GM18861 (cell line): ENCODE measurements around the gene GBP2.

ENCODE experiments used
- ATAC-seq: cut with Tn5 transposase; IDR thresholded peaks from one replicate; pipeline ENCODE4 v1.9.1; 2021; ENCODE audit not compliant: unreplicated experiment

The GBP2 gene, protein sequence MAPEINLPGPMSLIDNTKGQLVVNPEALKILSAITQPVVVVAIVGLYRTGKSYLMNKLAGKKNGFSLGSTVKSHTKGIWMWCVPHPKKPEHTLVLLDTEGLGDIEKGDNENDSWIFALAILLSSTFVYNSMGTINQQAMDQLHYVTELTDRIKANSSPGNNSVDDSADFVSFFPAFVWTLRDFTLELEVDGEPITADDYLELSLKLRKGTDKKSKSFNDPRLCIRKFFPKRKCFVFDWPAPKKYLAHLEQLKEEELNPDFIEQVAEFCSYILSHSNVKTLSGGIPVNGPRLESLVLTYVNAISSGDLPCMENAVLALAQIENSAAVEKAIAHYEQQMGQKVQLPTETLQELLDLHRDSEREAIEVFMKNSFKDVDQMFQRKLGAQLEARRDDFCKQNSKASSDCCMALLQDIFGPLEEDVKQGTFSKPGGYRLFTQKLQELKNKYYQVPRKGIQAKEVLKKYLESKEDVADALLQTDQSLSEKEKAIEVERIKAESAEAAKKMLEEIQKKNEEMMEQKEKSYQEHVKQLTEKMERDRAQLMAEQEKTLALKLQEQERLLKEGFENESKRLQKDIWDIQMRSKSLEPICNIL

DNA sequence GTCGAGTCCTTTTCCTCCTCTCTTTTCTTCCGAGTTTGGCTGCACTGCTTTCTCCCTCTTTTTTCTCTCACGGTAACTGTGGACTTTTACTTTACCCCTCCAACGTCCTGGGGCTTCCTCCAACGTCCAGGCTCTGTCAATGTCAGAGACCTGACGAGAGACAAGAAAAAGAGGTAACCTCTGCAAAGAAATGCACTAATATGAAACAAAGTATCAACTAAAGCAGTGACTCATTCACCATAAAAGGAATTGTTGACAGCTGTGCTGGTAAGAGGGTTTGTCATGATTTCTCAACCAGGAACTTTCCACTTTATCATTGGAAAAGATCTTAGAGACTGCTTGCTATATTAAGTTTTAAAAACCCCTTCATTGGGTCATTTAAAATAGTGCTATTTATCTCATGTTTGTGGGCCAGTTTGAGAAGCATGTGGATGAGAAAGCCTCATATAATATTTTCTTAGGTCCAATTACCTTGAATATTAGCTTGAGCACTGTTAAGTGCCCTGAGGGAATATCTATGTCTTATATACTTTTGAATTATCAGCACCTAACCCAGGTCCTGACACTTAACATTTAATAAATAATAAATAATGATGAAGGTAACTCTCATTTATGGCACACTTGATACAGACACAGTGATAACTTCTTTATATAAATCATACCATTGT, at the start of gene GBP2:
TSS of gene GBP2 (minus strand) at position 202 of the 668 bp plus-strand sequence. CDS start 4,148 bp downstream, outside the sequence.
- ATAC-seq, result peak; percentile 71

DNA sequence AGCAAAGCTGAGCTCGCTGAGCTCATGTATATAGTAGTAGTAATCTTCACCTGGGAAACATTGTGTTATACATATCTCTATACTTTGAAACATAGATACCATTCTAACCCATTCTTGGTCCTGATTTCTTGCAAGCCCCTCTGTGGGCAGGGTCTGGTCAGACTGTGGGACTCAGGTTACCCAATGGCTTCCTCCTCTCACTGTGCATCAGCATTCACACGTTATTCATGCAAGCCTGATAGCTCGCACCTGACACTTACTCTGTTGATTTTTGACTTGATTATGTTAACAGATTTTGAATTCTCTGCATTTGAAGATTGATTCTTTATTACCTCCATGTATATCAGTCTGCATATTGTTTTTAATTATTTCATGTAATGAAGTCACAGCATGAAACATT, 48.6 kb upstream of the GBP2 start:
- ATAC-seq, result no peak

DNA sequence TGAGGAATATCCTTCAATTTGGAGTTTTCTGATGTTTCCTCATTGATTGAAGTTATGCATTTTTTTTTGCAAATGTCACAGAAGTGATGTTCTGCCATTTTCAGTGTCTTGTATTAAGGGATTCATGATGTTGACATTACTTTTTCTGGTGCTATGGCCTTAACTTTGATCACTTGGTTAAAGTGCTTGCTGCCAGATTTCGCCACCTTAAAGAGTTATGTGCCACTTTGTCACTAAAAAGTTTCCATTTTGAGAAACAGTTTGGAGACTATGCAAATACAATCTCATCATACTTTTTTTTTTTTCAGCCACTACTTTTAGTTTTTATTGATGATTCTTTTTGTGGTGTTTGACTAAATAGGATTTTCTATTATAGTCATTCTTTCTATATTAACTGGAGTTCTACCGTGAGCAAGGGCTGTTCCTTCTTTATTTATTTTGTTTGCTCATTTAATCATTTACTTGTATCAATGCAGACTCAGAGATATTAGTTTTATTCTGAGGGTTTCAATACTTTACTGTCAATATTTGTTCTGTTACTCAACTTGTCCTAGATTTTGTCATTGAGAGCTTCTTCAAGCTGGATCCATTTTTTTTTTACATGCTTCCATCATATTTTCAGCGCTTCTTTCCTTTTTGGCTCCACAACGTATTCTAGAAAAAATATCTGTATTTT, 46.7 kb upstream of the GBP2 start:
- no peak for ATAC-seq

DNA sequence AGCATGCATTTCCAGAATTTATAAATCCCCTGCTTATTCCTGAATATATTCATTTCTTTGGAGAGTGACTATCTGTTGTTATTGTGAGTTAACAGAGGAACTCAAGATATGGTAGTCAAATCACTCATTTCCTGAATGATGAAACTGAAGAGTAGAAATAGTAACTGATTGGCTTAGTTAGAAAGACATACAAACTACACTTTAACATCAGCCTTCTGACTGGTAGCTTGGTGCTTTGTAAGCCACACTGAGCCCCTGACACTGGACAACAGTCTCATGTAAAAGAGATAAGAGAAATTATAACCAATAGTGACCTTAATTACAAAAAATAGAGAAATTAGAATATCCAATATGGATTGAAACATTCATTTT, 45.1 kb upstream of the GBP2 start:
- ATAC-seq, result no peak

DNA sequence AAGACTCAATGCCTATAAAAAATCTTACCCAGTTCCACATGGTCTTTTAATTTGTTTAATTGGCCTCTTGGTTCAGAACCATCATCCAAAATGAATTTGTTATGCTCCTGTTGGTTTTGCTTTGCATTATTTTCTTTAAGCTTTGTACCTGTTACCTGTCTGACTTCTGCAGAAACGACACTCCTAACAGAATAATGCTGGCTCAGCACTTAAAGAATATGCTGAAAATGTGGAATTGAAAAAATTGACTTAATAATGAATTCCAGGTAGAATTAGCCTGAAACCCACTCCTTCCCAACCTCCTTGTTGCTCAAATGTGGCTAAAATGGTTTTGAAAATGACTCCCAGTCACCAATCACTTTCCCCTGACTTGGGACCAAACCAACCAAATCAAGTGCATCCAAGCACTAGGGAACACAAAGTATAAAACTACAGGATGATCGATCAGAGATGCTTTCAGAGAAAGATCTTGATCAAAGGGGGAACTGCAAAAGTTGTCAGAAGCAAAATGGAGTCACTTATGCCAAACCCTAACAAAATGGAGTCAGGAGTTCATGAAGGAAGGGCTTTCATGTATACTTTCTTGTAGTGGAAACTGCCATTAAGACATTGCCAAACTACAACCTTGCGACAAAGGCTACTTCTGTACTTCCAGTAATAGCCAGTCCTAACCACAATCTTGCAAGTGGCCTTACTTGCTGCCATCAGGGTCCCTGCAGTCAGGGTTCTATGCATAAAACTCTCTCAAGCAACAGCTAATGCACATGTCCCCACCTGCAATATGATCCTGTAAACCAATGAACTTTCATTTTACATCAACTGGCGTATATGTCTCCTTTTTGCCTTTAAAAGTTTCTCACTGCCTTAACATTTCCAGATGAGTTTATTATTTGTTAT, 44.5 kb upstream of the GBP2 start:
- no peak for ATAC-seq

DNA sequence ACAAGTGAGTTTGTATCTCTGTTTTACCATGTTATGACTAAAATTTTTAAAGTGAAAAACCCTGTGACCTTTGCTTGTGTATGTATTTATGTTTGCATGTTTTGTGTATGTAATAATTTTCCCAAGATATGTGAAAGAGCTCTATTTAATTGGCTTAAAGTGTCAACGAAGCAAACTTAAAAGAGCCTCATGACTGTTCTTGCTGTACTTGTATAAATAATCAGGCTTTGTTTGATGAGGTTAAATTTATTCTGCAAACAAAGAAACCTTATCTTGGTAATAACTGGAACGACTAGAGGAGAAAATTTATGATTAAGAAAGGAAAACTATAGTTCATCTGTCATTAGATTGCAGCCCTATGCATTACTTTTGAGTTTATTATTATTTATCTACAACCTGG, 43.3 kb upstream of the GBP2 start:
- ATAC-seq, result no peak

DNA sequence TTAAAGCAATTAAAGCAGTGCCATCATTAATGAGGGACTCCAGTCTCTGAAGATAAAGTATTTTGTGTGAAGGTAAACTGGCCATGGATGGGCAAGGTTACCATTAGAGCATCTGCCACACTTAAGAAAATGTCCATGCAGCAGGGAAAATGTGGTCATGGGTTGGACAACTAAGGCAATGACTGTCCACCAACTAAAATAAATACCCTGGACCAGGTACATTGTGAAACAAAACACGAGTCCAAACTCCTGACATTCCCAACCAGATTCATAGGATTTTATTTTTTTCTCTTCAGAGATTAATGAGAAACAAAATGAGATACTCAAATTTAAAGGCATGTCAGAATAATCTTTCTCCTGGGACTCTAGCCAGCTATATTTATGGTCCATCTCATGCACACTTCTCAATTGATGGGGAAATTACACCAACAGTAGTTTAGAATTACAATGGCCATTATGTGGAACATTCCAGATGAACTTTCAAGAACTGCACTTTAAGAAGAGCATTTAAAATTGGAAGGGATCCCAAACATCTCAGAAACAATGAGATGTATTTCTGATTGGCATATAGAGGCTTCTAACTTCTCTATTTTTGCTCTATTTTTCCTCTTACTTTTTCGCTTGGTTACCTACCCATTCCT, 41.8 kb upstream of the GBP2 start:
- no peak for ATAC-seq

DNA sequence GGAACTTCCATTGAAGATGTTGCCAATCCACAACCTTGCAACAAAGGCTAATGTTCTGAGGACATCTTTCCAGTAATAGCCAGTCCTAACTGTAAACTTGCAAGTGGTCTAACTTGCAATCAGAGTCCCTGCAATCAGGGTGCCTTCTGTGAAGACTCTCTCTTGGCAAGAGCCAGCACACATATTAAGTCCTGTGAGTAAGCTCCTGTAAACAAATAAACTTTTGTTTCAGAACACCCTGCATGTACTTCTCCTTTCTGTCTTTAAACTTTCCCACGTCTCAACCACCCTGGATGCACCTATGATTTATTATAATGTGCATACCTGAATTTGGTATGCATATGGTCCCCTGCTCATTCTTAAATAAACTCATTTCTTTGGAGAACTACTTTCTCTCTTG, 40.8 kb upstream of the GBP2 start:
- ATAC-seq, result no peak

DNA sequence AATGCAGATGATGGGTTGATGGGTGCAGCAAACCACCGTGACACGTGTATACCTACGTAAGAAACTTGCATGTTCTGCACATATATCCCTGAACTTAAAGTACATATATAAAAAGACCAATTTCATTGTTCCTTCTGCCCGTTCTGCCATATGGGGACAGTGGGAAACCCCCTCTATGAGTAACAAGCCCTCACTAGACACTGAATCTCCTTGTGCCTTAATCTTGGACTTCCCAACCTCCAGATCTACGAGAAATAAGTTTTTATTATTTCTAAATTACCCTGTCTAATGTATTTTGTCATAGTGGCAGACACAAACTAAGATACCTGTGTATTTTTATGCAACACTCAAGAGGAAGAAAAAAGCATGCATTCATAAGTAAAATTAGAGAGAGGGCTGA, 39.9 kb upstream of the GBP2 start:
- no peak for ATAC-seq

DNA sequence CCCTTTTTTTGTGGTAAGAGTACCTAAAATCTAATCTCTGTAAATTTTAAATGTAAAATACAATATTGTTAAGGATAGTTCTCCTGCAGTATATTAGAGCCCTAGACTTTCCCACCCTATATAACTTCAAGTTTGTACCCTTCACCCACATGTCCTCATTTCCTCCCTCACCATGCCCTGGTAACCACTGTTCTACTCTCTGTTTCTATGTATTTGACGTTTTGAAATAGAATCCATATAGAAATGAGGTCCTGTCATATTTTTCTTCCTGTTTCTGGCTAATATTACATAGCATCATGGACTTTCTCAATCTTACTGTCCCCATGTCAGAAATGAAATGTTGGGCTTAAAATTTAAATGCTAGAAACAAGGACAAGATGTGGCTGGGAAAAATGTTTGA, 25.1 kb upstream of the GBP2 start:
- ATAC-seq, result no peak

DNA sequence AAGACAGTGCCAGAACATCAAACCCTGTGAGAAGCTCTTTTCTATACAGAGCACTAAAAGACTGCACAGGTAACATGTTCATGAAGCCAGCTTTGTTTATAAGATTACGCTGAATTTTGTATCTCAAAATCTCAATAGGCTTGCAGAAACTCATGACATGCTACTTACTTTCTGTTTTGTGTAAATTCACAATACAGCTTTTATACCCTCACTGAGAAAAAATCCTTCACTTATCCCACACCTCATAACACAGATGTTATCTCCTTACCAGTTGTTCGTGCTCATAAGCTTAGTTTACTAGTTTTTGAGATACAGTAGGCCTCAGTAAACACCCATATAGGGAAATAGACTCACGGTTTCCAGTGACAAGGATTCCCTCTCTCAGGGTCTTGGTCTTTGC, 24.1 kb upstream of the GBP2 start:
- ATAC-seq, result no peak

DNA sequence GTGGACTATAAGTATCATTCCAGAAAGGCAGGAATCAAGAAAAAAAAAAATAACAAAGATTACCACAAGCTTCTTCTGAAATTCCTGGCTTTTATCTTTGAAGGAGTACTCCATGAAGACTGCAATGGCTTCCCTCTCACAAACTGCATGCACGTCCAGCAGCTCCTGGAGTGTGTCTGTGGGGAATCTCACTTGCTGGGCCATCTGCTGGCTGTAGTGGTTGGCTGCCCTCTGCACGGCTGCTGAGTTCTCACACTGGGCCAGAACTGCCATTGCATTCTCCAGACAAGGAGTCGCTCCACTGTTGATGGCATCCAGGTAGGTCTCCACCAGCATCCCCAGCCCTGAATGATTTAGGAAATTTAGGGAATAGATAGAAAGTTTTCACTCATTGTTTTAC, 23.3 kb upstream of the GBP2 start:
- no peak for ATAC-seq

DNA sequence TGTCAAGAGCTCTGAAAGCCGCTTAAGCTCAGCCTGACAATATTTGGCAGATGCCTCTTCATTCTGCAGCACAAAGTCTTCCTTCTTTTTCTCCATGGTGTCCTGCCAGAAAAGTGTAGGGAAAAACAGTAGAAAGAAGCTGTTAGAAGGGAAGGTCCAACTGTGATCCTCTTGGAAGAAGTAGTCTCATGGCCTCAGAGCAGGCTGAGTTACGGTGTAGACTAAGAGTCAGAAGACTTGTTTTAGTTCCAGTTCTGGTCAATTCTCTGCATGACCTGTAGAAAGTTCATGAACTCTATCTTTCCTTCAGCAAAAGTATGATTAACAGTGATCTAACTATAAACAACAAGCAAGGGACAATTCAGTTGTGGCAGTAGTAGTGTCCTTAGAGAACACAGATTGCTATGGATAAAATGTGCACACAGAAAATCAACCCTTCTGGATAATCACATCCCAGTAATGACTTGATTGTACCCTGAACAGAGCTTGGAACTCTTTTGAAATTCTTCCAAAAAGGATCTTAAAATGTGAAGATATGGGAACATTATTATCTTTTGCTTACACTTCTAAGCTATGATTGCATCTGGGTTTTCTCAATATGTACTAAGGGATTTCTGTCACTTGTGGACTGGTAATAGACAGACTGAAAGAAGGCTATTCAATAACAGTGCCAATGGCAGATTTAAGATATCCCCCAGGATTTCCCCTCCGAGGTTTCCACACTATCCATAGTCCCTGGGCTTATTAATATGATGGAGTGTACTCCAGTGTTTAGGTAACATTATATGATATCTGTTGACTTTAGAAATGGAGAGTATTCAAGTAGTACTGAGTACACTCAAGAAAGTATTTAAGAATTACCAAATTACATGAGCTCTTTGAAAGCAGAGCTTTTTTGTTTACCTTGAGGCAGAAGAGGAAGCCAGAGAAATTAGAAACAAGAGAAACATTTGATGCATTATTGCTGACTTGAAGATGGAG, 22.1 kb upstream of the GBP2 start:
- no peak for ATAC-seq

DNA sequence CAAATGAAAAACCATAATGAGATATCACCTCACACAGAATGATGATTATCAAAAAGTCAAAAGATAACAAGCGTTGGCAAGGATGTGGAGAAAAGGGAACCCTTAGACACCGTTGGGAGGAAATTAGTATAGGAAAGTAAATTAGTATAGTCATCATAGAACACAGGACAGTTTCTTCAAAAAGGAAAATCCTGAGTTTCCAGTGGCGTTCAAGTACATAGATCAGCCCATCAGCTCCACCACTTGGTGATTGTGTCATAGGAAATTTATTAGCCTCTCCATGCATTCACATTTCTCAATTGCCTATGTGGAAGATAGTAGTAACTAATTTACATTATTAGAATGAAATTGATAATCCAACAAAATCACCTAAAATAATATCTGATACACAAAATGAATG, 20.8 kb upstream of the GBP2 start:
- no peak for ATAC-seq

DNA sequence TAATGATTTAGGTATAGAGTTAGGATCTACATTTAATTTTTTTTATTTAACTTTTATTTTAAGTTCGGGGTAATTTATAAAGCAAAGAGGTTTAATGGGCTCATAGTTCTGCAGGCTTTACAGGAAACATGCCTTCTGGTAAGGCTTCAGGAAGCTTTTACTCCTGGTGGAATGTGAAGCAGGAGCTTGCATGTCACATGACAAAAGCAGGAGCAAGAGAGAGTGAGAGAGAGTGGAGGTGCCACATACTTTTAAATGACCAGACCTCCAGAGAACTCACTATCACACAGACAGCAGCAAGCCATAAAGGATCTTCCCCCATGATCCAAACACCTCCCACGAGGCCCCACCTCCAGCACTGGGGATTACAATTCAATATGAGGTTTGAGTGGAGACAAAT, 17.6 kb upstream of the GBP2 start:
- no peak for ATAC-seq

DNA sequence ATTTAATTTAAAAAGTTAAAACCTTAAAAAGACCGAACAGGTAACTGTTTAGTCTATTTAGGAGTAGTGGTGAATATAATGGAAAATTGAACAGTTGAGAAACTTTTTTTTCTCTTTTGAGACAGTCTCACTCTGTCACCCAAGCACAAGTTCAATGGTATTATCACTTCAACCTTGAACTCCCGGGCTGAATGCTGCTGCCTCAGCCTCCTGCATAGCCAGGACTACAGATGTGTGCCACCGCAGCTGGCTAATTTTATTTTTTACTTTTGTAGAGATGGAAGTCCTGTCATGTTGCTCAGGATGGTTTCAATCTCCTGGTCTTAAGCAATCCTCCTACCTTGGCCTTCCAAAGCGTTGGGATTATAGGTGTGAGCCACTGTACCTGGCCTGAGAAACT, 16.2 kb upstream of the GBP2 start:
- no peak for ATAC-seq

DNA sequence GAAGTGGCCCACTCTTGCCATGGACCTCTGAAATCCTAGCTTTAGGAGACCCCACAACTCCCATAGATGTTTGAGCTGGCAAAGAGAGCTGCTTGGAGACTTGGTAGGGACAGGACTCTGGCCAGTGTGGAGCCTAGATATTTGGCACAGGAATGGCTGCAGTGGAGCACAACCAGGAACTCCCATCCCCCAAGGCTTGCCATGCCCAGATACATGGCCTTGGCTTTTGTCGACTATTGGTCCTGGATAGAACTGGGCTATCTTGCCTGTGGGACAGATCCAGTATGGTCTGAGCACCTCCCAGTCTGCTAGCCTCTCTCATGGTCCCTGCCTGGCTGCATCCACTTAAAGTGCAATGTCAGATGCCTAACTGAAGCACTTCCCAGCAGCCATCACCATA, 7.8 kb upstream of the GBP2 start:
- no peak for ATAC-seq

DNA sequence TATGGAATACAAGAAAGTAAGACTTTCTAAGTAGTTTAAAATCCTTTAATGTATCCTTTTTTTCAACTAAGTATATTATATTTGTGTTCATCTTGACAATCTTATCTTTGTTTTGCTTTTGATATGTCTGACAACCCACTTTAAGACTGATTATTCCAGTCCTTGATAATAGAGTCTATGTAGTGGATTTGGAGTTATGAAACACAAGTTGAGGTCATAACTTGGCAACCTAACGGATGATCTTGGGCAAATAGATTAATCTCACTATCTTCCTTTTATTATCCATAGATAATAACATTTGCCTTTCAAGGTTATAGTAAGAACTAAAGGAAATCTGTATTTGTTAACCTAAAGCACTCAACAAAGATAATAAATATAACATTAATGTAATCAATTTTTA, 4.8 kb upstream of the GBP2 start:
- ATAC-seq, result no peak

DNA sequence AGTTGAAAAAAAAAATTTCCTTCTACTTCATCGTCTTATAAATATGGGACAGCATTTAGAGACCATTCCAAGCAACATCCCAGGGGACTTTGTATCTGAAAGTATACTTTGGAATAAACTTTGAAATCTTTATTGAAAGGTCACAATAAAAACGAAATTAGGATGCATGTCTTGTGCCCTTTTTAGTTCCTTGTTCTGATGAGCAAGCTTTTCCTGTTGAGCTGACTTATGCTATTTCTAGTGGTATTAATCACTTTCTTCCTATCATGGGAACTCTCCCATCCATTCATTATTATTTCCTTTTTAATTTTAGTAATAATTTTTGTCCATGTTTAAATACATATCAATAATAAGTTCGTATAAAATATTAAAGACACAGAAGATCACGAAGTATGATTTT, 4.0 kb upstream of the GBP2 start:
- ATAC-seq, result no peak
